GM21528 (cell line): ENCODE results near the gene CASZ1.

Source experiments
- ATAC-seq: cut with Tn5 transposase; IDR thresholded peaks from one replicate; pipeline ENCODE4 v1.9.1; 2021; ENCODE audit warnings: mild to moderate bottlenecking, moderate library complexity; ENCODE audit not compliant: unreplicated experiment, low FRiP score

The CASZ1 gene

GRCh38 chr1:10825592-10825991 lies 29.1 kb upstream of the CASZ1 start:
- ATAC-seq: no peak

GRCh38 chr1:10824821-10825540 lies 28.5 kb upstream of the CASZ1 start:
- no peak for ATAC-seq

GRCh38 chr1:10823000-10823401 lies 26.6 kb upstream of the CASZ1 start:
- no peak for ATAC-seq

GRCh38 chr1:10821388-10821787 lies 24.9 kb upstream of the CASZ1 start:
- ATAC-seq: no peak

GRCh38 chr1:10820422-10820821 lies 24.0 kb upstream of the CASZ1 start:
- ATAC-seq: no peak

GRCh38 chr1:10819198-10819901 lies 22.9 kb upstream of the CASZ1 start:
- ATAC-seq: no peak

GRCh38 chr1:10818262-10819197 lies 22.1 kb upstream of the CASZ1 start:
- ATAC-seq: no peak

GRCh38 chr1:10816743-10817369 lies 20.4 kb upstream of the CASZ1 start:
- ATAC-seq: no peak

GRCh38 chr1:10816233-10816632 lies 19.8 kb upstream of the CASZ1 start:
- ATAC-seq: no peak

GRCh38 chr1:10815858-10816195 lies 19.4 kb upstream of the CASZ1 start:
- ATAC-seq: no peak

GRCh38 chr1:10814976-10815857 lies 18.8 kb upstream of the CASZ1 start:
- no peak for ATAC-seq

- no peak for ATAC-seq
Observed at GRCh38 chr1:10814312-10814711, 17.9 kb upstream of the CASZ1 start.

- no peak for ATAC-seq
Observed at GRCh38 chr1:10813799-10814198, 17.4 kb upstream of the CASZ1 start.

- ATAC-seq: no peak
Observed at GRCh38 chr1:10812387-10812915, 16.0 kb upstream of the CASZ1 start.

- ATAC-seq: no peak
Observed at GRCh38 chr1:10808441-10808840, 12.0 kb upstream of the CASZ1 start.

- ATAC-seq: no peak
Observed at GRCh38 chr1:10806966-10807365, 10.5 kb upstream of the CASZ1 start.

GRCh38 chr1:10803971-10804820 lies 7.8 kb upstream of the CASZ1 start:
- ATAC-seq: no peak

- no peak for ATAC-seq
Observed at GRCh38 chr1:10802944-10803715, 6.7 kb upstream of the CASZ1 start.
